MM.1S (cell line): ENCODE measurements around the gene KRT81.

Experiments used
- DNase-seq: peaks from one replicate; pipeline ENCODE4 v3.0.0-alpha.2; 2015
- H2AFZ ChIP-seq: fragments of 300-600 bp; sonication (generic); 2 replicates; pipeline ENCODE4 v1.6.0; 2016; ENCODE audit warnings: antibody characterized with exemption, low read length
- H3F3A ChIP-seq: fragments of 300-600 bp; sonication (generic); 2 replicates; pipeline ENCODE4 v1.6.1; 2016; ENCODE audit warnings: mild to moderate bottlenecking, antibody characterized with exemption, low read length, moderate library complexity, mixed read lengths; ENCODE audit not compliant: insufficient read depth
- H3K27ac ChIP-seq: fragments of 300-600 bp; sonication (generic); 2 replicates; pipeline ENCODE4 v1.5.1; 2016; ENCODE audit warnings: mild to moderate bottlenecking, low read length
- H3K27me3 ChIP-seq: fragments of 300-600 bp; sonication (generic); replicated peaks from 2 replicates; pipeline ENCODE4 v1.6.0; 2016; ENCODE audit warnings: low read length; ENCODE audit not compliant: insufficient read depth
- H3K36me3 ChIP-seq: fragments of 300-600 bp; sonication (generic); replicated peaks from 2 replicates; pipeline ENCODE4 v1.6.1; 2016; ENCODE audit warnings: mild to moderate bottlenecking, low read length, mixed read lengths; ENCODE audit not compliant: insufficient read depth
- H3K4me1 ChIP-seq: fragments of 300-600 bp; sonication (generic); 2 replicates; pipeline ENCODE4 v1.6.1; 2016; ENCODE audit warnings: low read length, mixed read lengths
- H3K4me2 ChIP-seq: fragments of 300-600 bp; sonication (generic); 2 replicates; pipeline ENCODE4 v1.6.0; 2016; ENCODE audit warnings: low read depth, low read length
- H3K4me3 ChIP-seq: fragments of 300-600 bp; sonication (generic); 2 replicates; pipeline ENCODE4 v1.5.1; 2016; ENCODE audit warnings: low read length, mixed read lengths
- H3K79me2 ChIP-seq: fragments of 300-600 bp; sonication (generic); 2 replicates; pipeline ENCODE4 v1.6.1; 2016; ENCODE audit warnings: mixed run types, low read length, mixed read lengths
- H3K9ac ChIP-seq: fragments of 300-600 bp; sonication (generic); 2 replicates; pipeline ENCODE4 v1.6.1; 2016; ENCODE audit warnings: low read length, mixed read lengths
- H3K9me2 ChIP-seq: fragments of 300-600 bp; sonication (generic); replicated peaks from 2 replicates; pipeline ENCODE4 v1.6.1; 2016; ENCODE audit warnings: mild to moderate bottlenecking, low read length, mixed read lengths; ENCODE audit not compliant: insufficient read depth
- H3K9me3 ChIP-seq: fragments of 300-600 bp; sonication (generic); replicated peaks from 2 replicates; pipeline ENCODE4 v1.6.1; 2016; ENCODE audit warnings: mild to moderate bottlenecking, low read length, mixed read lengths; ENCODE audit not compliant: insufficient read depth
- H4K20me1 ChIP-seq: fragments of 300-600 bp; sonication (generic); 2 replicates; pipeline ENCODE4 v1.6.1; 2016; ENCODE audit warnings: mild to moderate bottlenecking, low read length, moderate library complexity, mixed read lengths; ENCODE audit not compliant: insufficient read depth
- CTCF ChIP-seq: fragments of 300-600 bp; sonication (generic); IDR thresholded peaks from 2 replicates; pipeline ENCODE4 v1.5.1; 2016; ENCODE audit warnings: antibody characterized with exemption, low read length, mixed read lengths
- EZH2 ChIP-seq: fragments of 300-600 bp; sonication (generic); optimal IDR thresholded peaks from 2 replicates; pipeline ENCODE3; 2017; ENCODE audit warnings: low read depth, mild to moderate bottlenecking, antibody characterized with exemption, low read length, mixed read lengths
- EZH2phosphoT487 ChIP-seq: fragments of 300-600 bp; sonication (generic); IDR thresholded peaks from 2 replicates; pipeline ENCODE4 v1.6.1; 2018; ENCODE audit warnings: antibody characterized with exemption, low read length

The KRT81 gene

GRCh38 chr12:52333321-52333720, 42.0 kb upstream of the KRT81 start:
- Histone ChIP-seq H3K79me2 (no peaks in the 10 kb centered on the region), H3K9me3 (no peaks in the 10 kb centered on the region), H3K4me2 (no peak overlapping the region), H3K27ac (no peak overlapping the region), H3K4me1 (no peaks in the 10 kb centered on the region), H3K4me3 (no peak overlapping the region), H2AFZ (no peak overlapping the region), H3K9ac (no peak overlapping the region), H3K36me3 (no peaks in the 10 kb centered on the region), H4K20me1 (no peaks in the 10 kb centered on the region), H3F3A (no peaks in the 10 kb centered on the region), H3K27me3 (0 out of 2 replicates have a peak, but pooled peaks cover 3% of the 10 kb centered on the region), H3K9me2 (no peaks in the 10 kb centered on the region)
- DNase-seq, result no peak
- TF ChIP-seq EZH2 (no peak), EZH2phosphoT487 (no peak), CTCF (no peak)

- Histone ChIP-seq H3K36me3 (no peaks in the 10 kb centered on the region), H3K79me2 (no peaks in the 10 kb centered on the region), H3F3A (no peaks in the 10 kb centered on the region), H3K9me2 (no peaks in the 10 kb centered on the region), H3K27me3 (0 out of 2 replicates have a peak, but pooled peaks cover 3% of the 10 kb centered on the region), H3K4me1 (peaks cover 6% of the 10 kb centered on the region), H3K4me2 (no peak overlapping the region), H2AFZ (no peak overlapping the region), H3K27ac (no peak overlapping the region), H3K9ac (no peak overlapping the region), H3K4me3 (no peak overlapping the region), H3K9me3 (no peaks in the 10 kb centered on the region), H4K20me1 (no peaks in the 10 kb centered on the region)
- TF ChIP-seq CTCF (no peak), EZH2 (no peak), EZH2phosphoT487 (no peak)
- DNase-seq, result no peak
These were observed 41.0 kb upstream of the KRT81 start for GRCh38 chr12:52332381-52332780.

GRCh38 chr12:52331833-52332232, 40.5 kb upstream of the KRT81 start:
- Histone ChIP-seq H3K9me2 (no peaks in the 10 kb centered on the region), H3K36me3 (no peaks in the 10 kb centered on the region), H3F3A (no peaks in the 10 kb centered on the region), H3K79me2 (no peaks in the 10 kb centered on the region), H3K27me3 (0 out of 2 replicates have a peak, but pooled peaks cover 3% of the 10 kb centered on the region), H3K27ac (no peak overlapping the region), H3K9ac (no peak overlapping the region), H3K9me3 (no peaks in the 10 kb centered on the region), H4K20me1 (no peaks in the 10 kb centered on the region), H2AFZ (no peak overlapping the region), H3K4me2 (no peak overlapping the region), H3K4me3 (no peak overlapping the region), H3K4me1 (peaks cover 6% of the 10 kb centered on the region)
- TF ChIP-seq CTCF (no peak), EZH2phosphoT487 (no peak), EZH2 (no peak)
- no peak for DNase-seq
